Left ventricle myocardium inferior (tissue), 1 donor: Measurements from ENCODE around the gene CD70. TPM values are rescaled to one million over a fixed set of nuclear protein-coding genes. Genes with fewer than 3 reads are reported as not detected.

Experiments
- DNase-seq: peaks from one replicate; pipeline ENCODE4 v3.0.0-alpha.2; 2020
- H3K27ac ChIP-seq: fragments of 200-600 bp; replicated peaks from 2 replicates; pipeline ENCODE4 v1.8.0; 2021
- H3K27me3 ChIP-seq: fragments of 200-600 bp; 2 replicates; pipeline ENCODE4 v1.8.0; 2021; ENCODE audit warnings: low read depth
- H3K36me3 ChIP-seq: fragments of 200-600 bp; 2 replicates; pipeline ENCODE4 v1.8.0; 2021
- H3K4me1 ChIP-seq: fragments of 200-600 bp; 2 replicates; pipeline ENCODE4 v1.8.0; 2021
- H3K4me3 ChIP-seq: fragments of 200-600 bp; 2 replicates; pipeline ENCODE4 v1.8.0; 2021; ENCODE audit warnings: mild to moderate bottlenecking, moderate library complexity
- H3K9me3 ChIP-seq: fragments of 200-600 bp; replicated peaks from 2 replicates; pipeline ENCODE4 v1.8.0; 2021
- intact Hi-C: fragments of 100-400 bp; cut with micrococcal nuclease; formaldehyde crosslinking; loops from one replicate; pipeline ENCODE4 v1.11.0; 2022
- total RNA-seq: library from RNA; stranded (reverse); fragmentation: NEBNext Ultra II Directional; extraction: Animal tissue kit (Norgen Biotek cat#: 25700); gene quantifications from one replicate; pipeline ENCODE4 v1.2.1, GENCODE V29; 2021
- TF ChIP-seq, protein P1 (sequence below): fragments of 200-600 bp; IDR thresholded peaks from 2 replicates; pipeline ENCODE4 v1.8.0; 2021; ENCODE audit warnings: antibody characterized with exemption, mild to moderate bottlenecking, borderline replicate concordance
- donor health status: DM: no; HTN: yes; CAD: no; lungs with severe emphysema.

The CD70 gene
- total RNA-seq, 1 donor from 2014 or later = not detected

GRCh38 chr19:6539514-6539913, 51.4 kb downstream of the CD70 start:
- no peaks in the 10 kb centered on the region for H3K4me1 ChIP-seq
- no peaks in the 10 kb centered on the region for H3K27me3 ChIP-seq
- H3K4me3 ChIP-seq = no peak overlapping the region
- H3K36me3 ChIP-seq = peaks cover 6% of the 10 kb centered on the region
- TF ChIP-seq, protein P1, sequence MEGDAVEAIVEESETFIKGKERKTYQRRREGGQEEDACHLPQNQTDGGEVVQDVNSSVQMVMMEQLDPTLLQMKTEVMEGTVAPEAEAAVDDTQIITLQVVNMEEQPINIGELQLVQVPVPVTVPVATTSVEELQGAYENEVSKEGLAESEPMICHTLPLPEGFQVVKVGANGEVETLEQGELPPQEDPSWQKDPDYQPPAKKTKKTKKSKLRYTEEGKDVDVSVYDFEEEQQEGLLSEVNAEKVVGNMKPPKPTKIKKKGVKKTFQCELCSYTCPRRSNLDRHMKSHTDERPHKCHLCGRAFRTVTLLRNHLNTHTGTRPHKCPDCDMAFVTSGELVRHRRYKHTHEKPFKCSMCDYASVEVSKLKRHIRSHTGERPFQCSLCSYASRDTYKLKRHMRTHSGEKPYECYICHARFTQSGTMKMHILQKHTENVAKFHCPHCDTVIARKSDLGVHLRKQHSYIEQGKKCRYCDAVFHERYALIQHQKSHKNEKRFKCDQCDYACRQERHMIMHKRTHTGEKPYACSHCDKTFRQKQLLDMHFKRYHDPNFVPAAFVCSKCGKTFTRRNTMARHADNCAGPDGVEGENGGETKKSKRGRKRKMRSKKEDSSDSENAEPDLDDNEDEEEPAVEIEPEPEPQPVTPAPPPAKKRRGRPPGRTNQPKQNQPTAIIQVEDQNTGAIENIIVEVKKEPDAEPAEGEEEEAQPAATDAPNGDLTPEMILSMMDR = no peak
- no peak overlapping the region for H3K27ac ChIP-seq
- H3K9me3 ChIP-seq = peaks cover 7% of the 10 kb centered on the region
- intact Hi-C loops = no loop called here
- no peak for DNase-seq

Other genes with a start within 250 kb of the CD70 start
- gene CLPP, start 229.6 kb downstream of the CD70 start, total RNA-seq = 72.3 TPM
- gene ALKBH7, start 218.4 kb downstream of the CD70 start, total RNA-seq = 142 TPM
- gene PSPN, start 215.2 kb downstream of the CD70 start, total RNA-seq = 1.2 TPM
- 33.8 TPM for gene GTF2F1, start 198.0 kb downstream of the CD70 start, total RNA-seq
- gene KHSRP, start 166.3 kb downstream of the CD70 start, total RNA-seq = 81.9 TPM
- gene SLC25A41, start 157.4 kb downstream of the CD70 start, total RNA-seq = 0.16 TPM
- 116 TPM for gene SLC25A23, start 131.4 kb downstream of the CD70 start, total RNA-seq
- gene CRB3, start 126.9 kb downstream of the CD70 start, total RNA-seq = not detected
- 1.2 TPM for gene DENND1C, start 109.4 kb downstream of the CD70 start, total RNA-seq
- 3.3 TPM for gene TUBB4A, start 88.8 kb downstream of the CD70 start, total RNA-seq
- 0.38 TPM for gene TNFSF9, start 60.1 kb downstream of the CD70 start, total RNA-seq
- gene TNFSF14, start 79.0 kb upstream of the CD70 start, total RNA-seq = 0.30 TPM
- 133 TPM for gene C3, start 129.5 kb upstream of the CD70 start, total RNA-seq
- 22.4 TPM for gene GPR108, start 146.4 kb upstream of the CD70 start, total RNA-seq
- gene TRIP10, start 148.5 kb upstream of the CD70 start, total RNA-seq = 133 TPM
- gene SH2D3A, start 176.3 kb upstream of the CD70 start, total RNA-seq = 0.14 TPM
- gene VAV1, start 181.6 kb upstream of the CD70 start, total RNA-seq = 1.8 TPM